GM23248 (cell line): ENCODE measurements around the gene PTPRD.

Experiments used
- EZH2 ChIP-seq: fragments of 200-600 bp; sonication (generic); IDR thresholded peaks from 2 replicates; pipeline ENCODE4 v1.6.1; 2018; ENCODE audit warnings: antibody characterized with exemption, mild to moderate bottlenecking; ENCODE audit not compliant: insufficient read depth, poor library complexity, severe bottlenecking
- EZH2phosphoT487 ChIP-seq: fragments of 200-600 bp; sonication (generic); IDR thresholded peaks from 2 replicates; pipeline ENCODE4 v1.6.1; 2018; ENCODE audit warnings: antibody characterized with exemption, moderate library complexity, mild to moderate bottlenecking, low read depth; ENCODE audit not compliant: insufficient read depth

DNA sequence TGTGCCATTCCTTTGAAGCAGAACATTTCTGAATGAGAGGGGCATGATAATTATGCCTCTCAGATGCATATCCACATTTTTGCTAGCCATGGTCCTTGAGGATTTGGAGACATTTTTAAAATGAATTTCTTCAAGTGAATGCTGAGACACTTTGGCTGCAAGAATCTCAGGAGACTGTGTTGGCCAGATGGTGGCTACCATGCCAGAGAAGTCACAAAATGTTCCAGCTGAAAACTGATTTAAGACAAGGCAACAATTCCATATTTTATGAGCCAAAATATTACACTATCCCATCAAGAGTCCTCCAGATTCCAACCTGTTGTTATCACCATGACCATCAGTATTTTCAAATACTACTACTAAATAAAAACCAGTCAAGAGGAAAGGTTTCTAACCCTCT lies 1953.7 kb downstream of the PTPRD start:
- TF ChIP-seq EZH2 (no peak), EZH2phosphoT487 (no peak)
